ENCODE results near the gene ALKBH4.

DNA sequence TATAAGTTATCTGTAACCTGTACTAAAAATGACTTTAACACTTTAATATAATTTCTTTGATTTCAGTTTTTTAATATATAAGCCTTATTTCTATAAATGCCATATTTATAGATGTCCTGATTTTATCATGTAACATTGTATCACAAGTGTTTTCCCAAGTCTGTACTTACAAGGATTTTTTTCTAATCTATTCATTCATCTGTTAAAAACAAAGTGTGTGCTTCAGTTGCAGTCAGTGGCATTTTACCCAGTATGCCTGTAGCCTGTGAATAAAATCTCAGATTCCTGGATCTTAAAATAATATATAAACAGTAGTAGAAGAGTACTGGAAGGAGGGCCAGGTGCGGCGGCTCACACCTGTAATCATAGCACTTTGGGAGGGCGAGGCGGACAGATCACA is 51.1 kb downstream of the ALKBH4 start:
- TF ChIP-seq, protein P1, sequence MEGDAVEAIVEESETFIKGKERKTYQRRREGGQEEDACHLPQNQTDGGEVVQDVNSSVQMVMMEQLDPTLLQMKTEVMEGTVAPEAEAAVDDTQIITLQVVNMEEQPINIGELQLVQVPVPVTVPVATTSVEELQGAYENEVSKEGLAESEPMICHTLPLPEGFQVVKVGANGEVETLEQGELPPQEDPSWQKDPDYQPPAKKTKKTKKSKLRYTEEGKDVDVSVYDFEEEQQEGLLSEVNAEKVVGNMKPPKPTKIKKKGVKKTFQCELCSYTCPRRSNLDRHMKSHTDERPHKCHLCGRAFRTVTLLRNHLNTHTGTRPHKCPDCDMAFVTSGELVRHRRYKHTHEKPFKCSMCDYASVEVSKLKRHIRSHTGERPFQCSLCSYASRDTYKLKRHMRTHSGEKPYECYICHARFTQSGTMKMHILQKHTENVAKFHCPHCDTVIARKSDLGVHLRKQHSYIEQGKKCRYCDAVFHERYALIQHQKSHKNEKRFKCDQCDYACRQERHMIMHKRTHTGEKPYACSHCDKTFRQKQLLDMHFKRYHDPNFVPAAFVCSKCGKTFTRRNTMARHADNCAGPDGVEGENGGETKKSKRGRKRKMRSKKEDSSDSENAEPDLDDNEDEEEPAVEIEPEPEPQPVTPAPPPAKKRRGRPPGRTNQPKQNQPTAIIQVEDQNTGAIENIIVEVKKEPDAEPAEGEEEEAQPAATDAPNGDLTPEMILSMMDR (IDR thresholded peaks at IDR 0.05): no peak
- no peak for TF ChIP-seq POLR2A (IDR thresholded peaks at IDR 0.05)

All from right lobe of liver (tissue), 4 donors.